ENCODE data around the gene CCR7.

- TF ChIP-seq CTCF (IDR thresholded peaks at IDR 0.05) (no peak), POLR2AphosphoS5 (IDR thresholded peaks at IDR 0.05) (no peak), POLR2A (IDR thresholded peaks at IDR 0.05; ENCODE audit: low read depth) (no peak)
Measured at GRCh38 chr17:40535438-40535837, 29.8 kb downstream of the CCR7 start.

All from esophagus muscularis mucosa (tissue), 3 donors.